Activated CD4-positive, alpha-beta memory T cell treated with anti-CD3 and anti-CD28 coated beads, Interleukin-2, amount 10 ng/mL, durations not matched to agents 7 days and 5 days (primary cell): ENCODE results near the gene MEA1. TPM values are rescaled to one million over a fixed set of nuclear protein-coding genes. Genes with fewer than 3 reads are reported as not detected.
A peak's percentile ranks its signal among the peaks of the same experiment; 100 is the strongest.

Experiments
- CTCF ChIA-PET: fragments of 350-600 bp; sonication (Branson Sonifier 250); formaldehyde crosslinking; loops from one replicate; lab custom pipeline; 2021; ENCODE audit warnings: antibody characterized with exemption, inconsistent platforms; lab: Charles Lee
- POLR2A ChIA-PET: fragments of 350-600 bp; sonication (Branson Sonifier 250); formaldehyde crosslinking; loops from one replicate; lab custom pipeline; 2021; ENCODE audit warnings: antibody characterized with exemption; lab: Charles Lee
- DNase-seq: peaks from one replicate; pipeline ENCODE4 v3.0.0-alpha.2; 2020
- H3K27ac Mint-ChIP-seq: one replicate; pipeline ENCODE4 v1.8.0; 2021; ENCODE audit warnings: mild to moderate bottlenecking, mixed read lengths
- H3K27me3 Mint-ChIP-seq: one replicate; pipeline ENCODE4 v1.8.0; 2021; ENCODE audit warnings: mixed read lengths
- H3K36me3 Mint-ChIP-seq: one replicate; pipeline ENCODE4 v1.8.0; 2021; ENCODE audit warnings: low read depth, mixed read lengths
- H3K4me1 Mint-ChIP-seq: one replicate; pipeline ENCODE4 v1.8.0; 2021; ENCODE audit warnings: mixed read lengths
- H3K4me3 Mint-ChIP-seq: one replicate; pipeline ENCODE4 v1.8.0; 2021; ENCODE audit warnings: mild to moderate bottlenecking, mixed read lengths
- H3K9me3 Mint-ChIP-seq: one replicate; pipeline ENCODE4 v1.8.0; 2021; ENCODE audit warnings: mixed read lengths
- total RNA-seq, 2 experiments: library from RNA; stranded (reverse); gene quantifications; one replicate each; pipeline ENCODE4 v1.2.3, GENCODE V29; 2021

Gene MEA1
- total RNA-seq, 2 experiments from 2014 or later: 56.6 to 60.6 TPM

GRCh38 chr6:43035495-43036194 is 21.9 kb upstream of the MEA1 start:
- CTCF ChIA-PET: no interaction called here
- POLR2A ChIA-PET: interaction anchor here (0.8 to 1.2 kb wide), 3 partner anchors 10 to 392 kb away, joined by 3 to 4 read pairs (median 3); partner anchors contain the start of gene ABCC10
- Mint-ChIP-seq H3K27me3 (no peaks in the 10 kb centered on the region), H3K4me3 (no peak overlapping the region), H3K9me3 (no peaks in the 10 kb centered on the region), H3K27ac (no peak overlapping the region), H3K4me1 (peaks cover 5% of the 10 kb centered on the region), H3K36me3 (peaks cover 47% of the 10 kb centered on the region)
- DNase-seq: no peak

- ChIA-PET CTCF (interaction anchor here (0.8 kb wide), 1 partner anchor 18 kb away, joined by 4 read pairs; no protein-coding TSS in a partner anchor), POLR2A (interaction anchor here (1.7 kb wide), 1 partner anchor 13 kb away, joined by 5 read pairs; the partner anchor contains the start of gene RRP36)
- H3K36me3 Mint-ChIP-seq: peaks cover 50% of the 10 kb centered on the region
- DNase-seq: no peak
- no peaks in the 10 kb centered on the region for H3K9me3 Mint-ChIP-seq
- H3K4me1 Mint-ChIP-seq: peaks cover 5% of the 10 kb centered on the region
- H3K27ac Mint-ChIP-seq: no peak overlapping the region
- no peaks in the 10 kb centered on the region for H3K27me3 Mint-ChIP-seq
- no peak overlapping the region for H3K4me3 Mint-ChIP-seq
Measured at GRCh38 chr6:43034190-43034525, 20.4 kb upstream of the MEA1 start.

DNA sequence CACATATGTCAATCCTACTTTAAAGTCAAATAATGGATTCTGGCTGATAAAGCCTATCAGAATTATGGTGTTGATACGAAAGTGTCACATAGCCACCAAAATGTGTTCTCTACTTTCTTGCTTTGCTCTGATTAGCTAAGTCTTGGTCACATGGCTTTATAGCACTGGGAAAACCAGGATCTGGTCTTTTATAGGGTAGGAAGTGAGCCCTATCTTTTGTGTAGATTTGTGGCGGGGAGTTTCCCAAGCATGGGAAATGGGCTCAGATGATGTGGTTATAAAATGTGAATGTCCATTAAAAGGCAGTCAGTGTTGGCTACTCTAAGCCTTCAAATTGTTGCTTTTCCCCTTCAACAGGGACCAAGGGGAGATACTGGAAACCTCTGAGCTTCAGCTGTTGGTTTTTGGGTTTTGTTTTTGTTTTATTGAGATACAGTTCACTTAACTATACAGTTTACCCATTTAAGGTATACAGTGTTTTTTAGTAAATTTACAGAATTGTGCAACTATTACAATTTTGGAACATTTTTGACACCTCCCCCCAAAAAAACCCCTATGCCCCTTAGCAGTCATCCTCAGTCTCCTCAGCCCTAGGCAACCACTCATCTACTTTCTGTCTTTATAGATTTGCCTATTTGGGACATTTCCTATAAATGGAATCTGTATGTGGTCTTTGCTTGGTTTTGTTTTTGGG is 19.9 kb upstream of the MEA1 start:
- Mint-ChIP-seq H3K27me3 (no peaks in the 10 kb centered on the region), H3K4me3 (no peak overlapping the region), H3K9me3 (no peaks in the 10 kb centered on the region), H3K36me3 (peaks cover 52% of the 10 kb centered on the region), H3K27ac (peak overlapping the region; percentile 12), H3K4me1 (peaks cover 5% of the 10 kb centered on the region)
- ChIA-PET POLR2A (interaction anchor here (1.7 kb wide), 1 partner anchor 13 kb away, joined by 5 read pairs; the partner anchor contains the start of gene RRP36), CTCF (interaction anchor here (1.7 kb wide), 1 partner anchor 110 kb away, joined by 5 read pairs; no protein-coding TSS in a partner anchor)
- no peak for DNase-seq

DNA sequence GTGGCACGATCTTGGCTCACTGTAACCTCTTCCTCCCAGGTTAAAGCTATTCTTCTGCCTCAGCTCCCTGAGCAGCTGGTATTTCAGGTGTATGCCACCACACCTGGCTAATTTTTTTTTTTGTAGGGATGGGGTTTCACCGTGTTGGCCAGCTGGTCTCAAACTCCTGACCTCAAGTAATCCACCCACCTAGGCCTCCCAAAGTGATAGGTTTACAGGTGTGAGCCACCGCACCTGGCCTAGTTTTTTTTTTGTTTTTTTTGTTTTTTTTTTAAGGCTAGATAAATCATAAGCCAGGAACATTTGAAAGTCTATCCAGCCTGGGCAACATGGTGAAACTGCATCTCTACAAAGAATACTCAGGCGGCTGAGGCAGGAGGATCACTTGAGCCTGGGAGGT is 18.6 kb upstream of the MEA1 start:
- no peak for DNase-seq
- Mint-ChIP-seq H3K9me3 (no peaks in the 10 kb centered on the region), H3K27ac (no peak overlapping the region), H3K36me3 (peaks cover 49% of the 10 kb centered on the region), H3K4me1 (peaks cover 5% of the 10 kb centered on the region), H3K27me3 (no peaks in the 10 kb centered on the region), H3K4me3 (no peak overlapping the region)
- ChIA-PET POLR2A (interaction anchor here (1.6 kb wide), 1 partner anchor 18 kb away, joined by 3 read pairs; no protein-coding TSS in a partner anchor), CTCF (interaction anchor here (0.5 to 1.7 kb wide), 2 partner anchors 111 to 432 kb away, joined by 3 to 5 read pairs; no protein-coding TSS in a partner anchor)

DNA sequence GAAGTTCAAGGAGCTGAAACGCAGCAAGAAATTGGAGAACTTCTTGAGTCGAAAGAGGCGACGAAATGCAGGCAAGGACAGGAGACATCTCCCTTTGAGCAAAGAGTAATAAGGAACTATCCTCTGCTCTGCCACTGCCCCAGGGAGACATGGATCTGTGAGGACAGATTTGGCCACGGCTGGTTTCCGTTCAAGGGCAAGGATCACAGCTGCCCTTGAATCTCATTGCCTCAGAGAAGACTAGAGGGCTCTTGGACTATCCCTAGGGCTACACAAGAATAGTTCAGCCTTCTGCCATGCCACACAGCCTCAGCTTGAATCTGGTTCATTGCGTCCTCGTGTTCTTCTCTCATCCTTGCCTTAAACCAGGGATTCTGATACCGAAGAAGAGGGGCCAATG is 15.4 kb upstream of the MEA1 start:
- POLR2A ChIA-PET: no interaction called here
- H3K4me1 Mint-ChIP-seq: peaks cover 15% of the 10 kb centered on the region

DNA sequence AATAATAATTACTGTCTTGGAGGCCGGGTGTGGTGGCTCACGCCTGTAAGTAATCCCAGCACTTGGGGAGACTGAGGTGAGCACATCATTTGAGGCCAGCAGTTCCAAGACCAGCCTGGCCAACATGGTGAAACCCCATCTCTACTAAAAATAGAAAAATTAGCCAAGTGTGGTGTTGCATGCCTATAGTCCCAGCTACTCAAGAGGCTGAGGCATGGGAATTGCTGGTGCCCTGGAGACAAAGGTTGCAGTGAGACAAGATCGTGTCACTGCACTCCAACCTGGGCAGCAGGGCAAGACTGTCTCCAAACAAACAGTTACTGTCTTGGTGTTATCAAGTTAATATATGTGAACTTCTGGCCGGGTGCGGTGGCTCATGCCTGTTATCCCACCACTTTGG is 12.6 kb upstream of the MEA1 start:
- Mint-ChIP-seq H3K27me3 (no peaks in the 10 kb centered on the region), H3K27ac (no peak overlapping the region), H3K9me3 (no peaks in the 10 kb centered on the region), H3K4me3 (no peak overlapping the region), H3K36me3 (peaks cover 56% of the 10 kb centered on the region), H3K4me1 (peaks cover 24% of the 10 kb centered on the region)
- no peak for DNase-seq
- ChIA-PET CTCF (interaction anchor here (1.3 kb wide), 1 partner anchor 118 kb away, joined by 3 read pairs; no protein-coding TSS in a partner anchor), POLR2A (interaction anchor here (0.6 kb wide), 1 partner anchor 9 kb away, joined by 4 read pairs; no protein-coding TSS in a partner anchor)

More for the DNA sequence above, 15.4 kb upstream of the MEA1 start:
- Mint-ChIP-seq H3K27ac (no peak overlapping the region), H3K9me3 (no peaks in the 10 kb centered on the region), H3K4me3 (no peak overlapping the region), H3K36me3 (peaks cover 67% of the 10 kb centered on the region), H3K27me3 (no peaks in the 10 kb centered on the region)
- CTCF ChIA-PET: interaction anchor here (1.3 kb wide), 1 partner anchor 115 kb away, joined by 3 read pairs; no protein-coding TSS in a partner anchor
- DNase-seq: no peak

- no peak for DNase-seq
- Mint-ChIP-seq H3K27ac (peak overlapping the region; percentile 37), H3K36me3 (peaks cover 59% of the 10 kb centered on the region), H3K4me1 (peaks cover 31% of the 10 kb centered on the region), H3K27me3 (no peaks in the 10 kb centered on the region), H3K9me3 (no peaks in the 10 kb centered on the region), H3K4me3 (peak overlapping the region; percentile 7)
- ChIA-PET CTCF (interaction anchor here (0.6 kb wide), 1 partner anchor 395 kb away, joined by 3 read pairs; no protein-coding TSS in a partner anchor), POLR2A (interaction anchor here (0.6 to 1.3 kb wide), 4 partner anchors 10 to 145 kb away, joined by 3 to 5 read pairs (median 4); partner anchors contain the start of genes KLHDC3, MEA1 and PPP2R5D)
Measured at GRCh38 chr6:43024436-43024835, 10.7 kb upstream of the MEA1 start.

- POLR2A ChIA-PET: interaction anchor here (0.7 to 3.8 kb wide), 14 partner anchors 7 to 1163 kb away, joined by 3 to 27 read pairs (median 4); partner anchors contain the start of genes CNPY3, CUL7, KLHDC3 and PEX6
- CTCF ChIA-PET: interaction anchor here (0.8 to 2.3 kb wide), 9 partner anchors 8 to 122 kb away, joined by 3 to 13 read pairs (median 3); partner anchors contain the start of genes CNPY3, KLC4, KLHDC3 and MEA1
- Mint-ChIP-seq H3K27me3 (no peaks in the 10 kb centered on the region), H3K4me3 (peak within 1 kb of the TSS; percentile 85), H3K36me3 (peaks cover 62% of the 10 kb centered on the region), H3K9me3 (no peaks in the 10 kb centered on the region), H3K4me1 (peaks cover 46% of the 10 kb centered on the region), H3K27ac (peak within 1 kb of the TSS; percentile 79)
- peak; percentile 63 for DNase-seq
Measured at GRCh38 chr6:43021270-43022047, 7.7 kb upstream of the MEA1 start, which contains the start of gene RRP36. RRP36 (plus strand) TSS chr6:43021623; CDS start chr6:43021655, 32 bp downstream.

GRCh38 chr6:43020847-43021246 is 7.1 kb upstream of the MEA1 start:
- H3K36me3 Mint-ChIP-seq: peaks cover 59% of the 10 kb centered on the region
- H3K27me3 Mint-ChIP-seq: no peaks in the 10 kb centered on the region
- POLR2A ChIA-PET: interaction anchor here (0.9 to 3.8 kb wide), 9 partner anchors 8 to 496 kb away, joined by 3 to 27 read pairs (median 5); partner anchors contain the start of genes CNPY3, CUL7, PEX6 and POLR1C
- CTCF ChIA-PET: interaction anchor here (0.9 to 2.3 kb wide), 6 partner anchors 8 to 123 kb away, joined by 3 to 13 read pairs (median 4); partner anchors contain the start of genes KLC4 and MRPL2
- peak overlapping the region; percentile 85 for H3K4me3 Mint-ChIP-seq
- H3K4me1 Mint-ChIP-seq: peaks cover 49% of the 10 kb centered on the region
- peak overlapping the region; percentile 79 for H3K27ac Mint-ChIP-seq
- no peak for DNase-seq
- H3K9me3 Mint-ChIP-seq: no peaks in the 10 kb centered on the region

DNA sequence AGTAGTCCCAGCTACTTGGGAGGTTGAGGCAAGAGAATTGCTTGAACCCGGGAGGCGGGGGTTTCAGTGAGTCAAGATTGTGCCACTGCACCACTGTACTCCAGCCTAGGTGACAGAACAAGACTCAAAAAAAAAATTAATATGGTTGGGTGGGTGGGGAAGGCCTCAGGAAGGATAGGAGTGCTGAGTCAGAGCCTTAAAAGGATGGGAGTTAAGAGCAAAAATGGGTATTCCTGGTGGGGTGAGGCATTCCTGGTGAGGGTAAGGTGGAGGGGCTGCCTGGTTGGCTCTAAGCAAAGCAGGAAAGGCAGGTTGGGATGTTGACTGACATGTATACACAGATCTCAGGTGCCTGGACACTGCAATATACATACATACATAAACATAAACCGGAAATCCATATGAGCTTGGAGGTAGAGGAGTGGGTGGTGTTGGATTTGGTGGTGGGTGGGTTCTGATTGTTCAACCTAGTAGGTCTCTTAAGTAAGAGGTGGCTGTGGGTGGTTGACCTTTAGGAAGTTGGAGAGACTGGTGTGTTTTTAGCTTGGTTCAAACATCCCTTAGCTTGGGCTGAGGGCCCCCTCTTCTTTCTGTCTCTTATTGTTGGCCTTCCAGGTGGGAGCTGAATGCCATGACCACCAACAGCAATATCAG is 6.4 kb upstream of the MEA1 start:
- POLR2A ChIA-PET: interaction anchor here (1.0 to 3.8 kb wide), 6 partner anchors 13 to 497 kb away, joined by 3 to 27 read pairs (median 6); partner anchors contain the start of genes CNPY3, CUL7, PEX6 and POLR1C
- Mint-ChIP-seq H3K9me3 (no peaks in the 10 kb centered on the region), H3K27ac (peak overlapping the region; percentile 37), H3K4me3 (peak overlapping the region; percentile 5), H3K4me1 (peaks cover 53% of the 10 kb centered on the region), H3K36me3 (peaks cover 56% of the 10 kb centered on the region), H3K27me3 (no peaks in the 10 kb centered on the region)
- CTCF ChIA-PET: interaction anchor here (0.9 to 1.0 kb wide), 2 partner anchors 75 to 119 kb away, joined by 3 to 4 read pairs; no protein-coding TSS in a partner anchor
- no peak for DNase-seq

- no peak for DNase-seq
- H3K27me3 Mint-ChIP-seq: no peaks in the 10 kb centered on the region
- POLR2A ChIA-PET: interaction anchor here (1.5 to 3.8 kb wide), 2 partner anchors 34 to 39 kb away, joined by 3 to 27 read pairs; partner anchors contain the start of gene CUL7
- no peak overlapping the region for H3K4me3 Mint-ChIP-seq
- H3K4me1 Mint-ChIP-seq: peaks cover 53% of the 10 kb centered on the region
- peaks cover 45% of the 10 kb centered on the region for H3K36me3 Mint-ChIP-seq
- H3K9me3 Mint-ChIP-seq: no peaks in the 10 kb centered on the region
- CTCF ChIA-PET: no interaction called here
- H3K27ac Mint-ChIP-seq: no peak overlapping the region
Measured at GRCh38 chr6:43019152-43019551, 5.4 kb upstream of the MEA1 start.
